Measurements from ENCODE around the gene FBLN2.

DNA sequence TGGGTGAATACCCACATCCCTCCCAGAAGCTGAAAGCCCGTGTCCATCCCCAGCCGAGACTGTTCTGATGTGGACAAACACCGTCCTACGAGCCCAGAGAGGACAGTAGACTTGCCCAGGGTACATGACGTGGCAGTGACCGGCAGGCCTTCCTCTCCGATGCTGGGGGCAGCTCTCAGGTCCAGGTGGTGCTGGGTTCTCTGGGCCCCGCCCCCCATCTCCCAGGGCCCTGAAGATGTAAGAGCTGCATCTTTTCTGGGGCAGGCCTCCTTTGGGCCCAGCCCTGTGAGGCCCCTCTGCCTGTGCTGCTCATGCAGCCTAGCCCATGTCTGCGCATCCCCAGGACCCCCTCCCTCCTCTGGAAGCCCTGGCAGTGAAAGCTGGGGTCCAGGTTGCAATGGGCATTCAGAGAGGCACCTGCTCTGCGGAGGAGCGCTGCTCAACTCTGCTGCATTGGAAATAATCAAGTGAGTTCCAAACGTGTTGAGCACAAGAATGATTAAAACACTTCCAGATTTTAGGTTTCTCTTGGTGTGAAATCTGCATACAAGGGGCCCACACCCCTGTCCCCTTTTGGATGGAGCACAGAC lies 71.9 kb downstream of the FBLN2 start:
- TF ChIP-seq, protein P1, sequence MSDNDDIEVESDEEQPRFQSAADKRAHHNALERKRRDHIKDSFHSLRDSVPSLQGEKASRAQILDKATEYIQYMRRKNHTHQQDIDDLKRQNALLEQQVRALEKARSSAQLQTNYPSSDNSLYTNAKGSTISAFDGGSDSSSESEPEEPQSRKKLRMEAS (IDR thresholded peaks at IDR 0.05; ENCODE audit: low read depth, low read length) = no peak
- TF ChIP-seq, protein P2, sequence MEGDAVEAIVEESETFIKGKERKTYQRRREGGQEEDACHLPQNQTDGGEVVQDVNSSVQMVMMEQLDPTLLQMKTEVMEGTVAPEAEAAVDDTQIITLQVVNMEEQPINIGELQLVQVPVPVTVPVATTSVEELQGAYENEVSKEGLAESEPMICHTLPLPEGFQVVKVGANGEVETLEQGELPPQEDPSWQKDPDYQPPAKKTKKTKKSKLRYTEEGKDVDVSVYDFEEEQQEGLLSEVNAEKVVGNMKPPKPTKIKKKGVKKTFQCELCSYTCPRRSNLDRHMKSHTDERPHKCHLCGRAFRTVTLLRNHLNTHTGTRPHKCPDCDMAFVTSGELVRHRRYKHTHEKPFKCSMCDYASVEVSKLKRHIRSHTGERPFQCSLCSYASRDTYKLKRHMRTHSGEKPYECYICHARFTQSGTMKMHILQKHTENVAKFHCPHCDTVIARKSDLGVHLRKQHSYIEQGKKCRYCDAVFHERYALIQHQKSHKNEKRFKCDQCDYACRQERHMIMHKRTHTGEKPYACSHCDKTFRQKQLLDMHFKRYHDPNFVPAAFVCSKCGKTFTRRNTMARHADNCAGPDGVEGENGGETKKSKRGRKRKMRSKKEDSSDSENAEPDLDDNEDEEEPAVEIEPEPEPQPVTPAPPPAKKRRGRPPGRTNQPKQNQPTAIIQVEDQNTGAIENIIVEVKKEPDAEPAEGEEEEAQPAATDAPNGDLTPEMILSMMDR (IDR thresholded peaks at IDR 0.05; ENCODE audit: low read depth, low read length) = no peak
